ENCODE data around the gene SUSD5. TPM values are rescaled to one million over a fixed set of nuclear protein-coding genes. Genes with fewer than 3 reads are reported as not detected.

The SUSD5 gene
- total RNA-seq, 2 experiments from 2014 or later, result not detected

GRCh38 chr3:33240261-33240660 lies 21.7 kb upstream of the SUSD5 start:
- H3K36me3 Mint-ChIP-seq (ENCODE audit: low read depth), result no peaks in the 10 kb centered on the region
- H3K27ac Mint-ChIP-seq, result no peak overlapping the region
- peaks cover 8% of the 10 kb centered on the region for H3K27me3 Mint-ChIP-seq
- intact Hi-C loops (cut with micrococcal nuclease), result no loop called here
- DNase-seq (no peak), ATAC-seq (no peak)
- no peaks in the 10 kb centered on the region for H3K4me1 Mint-ChIP-seq (ENCODE audit: low read depth)
- POLR2A ChIA-PET, result no interaction called here
- no peak for TF ChIP-seq CTCF (IDR thresholded peaks at IDR 0.05)
- H3K4me3 Mint-ChIP-seq, result no peak overlapping the region
- CTCF ChIA-PET, result no interaction called here
- H3K9me3 Mint-ChIP-seq, result no peaks in the 10 kb centered on the region

GRCh38 chr3:33238923-33239322 lies 20.3 kb upstream of the SUSD5 start:
- POLR2A ChIA-PET, result no interaction called here
- no peaks in the 10 kb centered on the region for H3K36me3 Mint-ChIP-seq (ENCODE audit: low read depth)
- H3K4me3 Mint-ChIP-seq, result no peak overlapping the region
- no peaks in the 10 kb centered on the region for H3K9me3 Mint-ChIP-seq
- intact Hi-C loops (cut with micrococcal nuclease), result no loop called here
- DNase-seq (no peak), ATAC-seq (no peak)
- H3K27ac Mint-ChIP-seq, result no peak overlapping the region
- no peaks in the 10 kb centered on the region for H3K4me1 Mint-ChIP-seq (ENCODE audit: low read depth)
- TF ChIP-seq CTCF (IDR thresholded peaks at IDR 0.05), result no peak
- CTCF ChIA-PET, result no interaction called here
- H3K27me3 Mint-ChIP-seq, result peaks cover 10% of the 10 kb centered on the region

GRCh38 chr3:33237439-33237838 lies 18.8 kb upstream of the SUSD5 start:
- H3K4me3 Mint-ChIP-seq, result no peak overlapping the region

DNA sequence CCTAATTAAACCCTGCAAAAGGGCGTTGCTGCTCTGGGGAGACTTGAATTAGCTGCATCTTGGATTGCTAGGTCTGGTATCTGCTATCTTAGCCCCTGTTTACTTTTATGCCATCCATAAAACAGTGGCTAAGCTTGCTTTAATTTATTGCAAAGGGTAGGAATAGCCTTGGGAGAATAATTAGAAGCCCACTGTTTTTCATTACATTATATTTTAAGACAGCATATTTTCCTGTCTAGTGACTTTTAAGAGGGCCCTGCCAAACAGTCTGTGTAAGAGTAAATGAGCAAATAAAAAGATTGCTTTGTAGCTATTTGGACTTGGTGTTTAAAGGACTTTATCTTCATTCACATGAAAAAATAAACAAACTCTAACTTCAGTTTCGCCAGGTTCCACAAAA lies 17.4 kb upstream of the SUSD5 start:
- no peak overlapping the region for H3K4me3 Mint-ChIP-seq
- no peak overlapping the region for H3K27ac Mint-ChIP-seq
- CTCF ChIA-PET, result interaction anchor here (1.1 kb wide), 1 partner anchor 104 kb away, joined by 3 read pairs; no protein-coding TSS in a partner anchor
- peaks cover 14% of the 10 kb centered on the region for H3K27me3 Mint-ChIP-seq
- no peaks in the 10 kb centered on the region for H3K9me3 Mint-ChIP-seq
- DNase-seq, result no peak
- no peak for TF ChIP-seq CTCF (IDR thresholded peaks at IDR 0.05)
- H3K4me1 Mint-ChIP-seq (ENCODE audit: low read depth), result no peaks in the 10 kb centered on the region
- intact Hi-C loops (cut with micrococcal nuclease), result no loop called here
- H3K36me3 Mint-ChIP-seq (ENCODE audit: low read depth), result no peaks in the 10 kb centered on the region
- no peak for ATAC-seq
- POLR2A ChIA-PET, result no interaction called here

More at GRCh38 chr3:33237439-33237838, 18.8 kb upstream of the SUSD5 start:
- no peak for ATAC-seq
- CTCF ChIA-PET, result interaction anchor here (1.1 kb wide), 1 partner anchor 105 kb away, joined by 3 read pairs; no protein-coding TSS in a partner anchor
- POLR2A ChIA-PET, result no interaction called here
- no peak for DNase-seq
- H3K27ac Mint-ChIP-seq, result no peak overlapping the region
- TF ChIP-seq CTCF (IDR thresholded peaks at IDR 0.05), result no peak
- peaks cover 12% of the 10 kb centered on the region for H3K27me3 Mint-ChIP-seq
- intact Hi-C loops (cut with micrococcal nuclease), result no loop called here
- no peaks in the 10 kb centered on the region for H3K36me3 Mint-ChIP-seq (ENCODE audit: low read depth)
- H3K9me3 Mint-ChIP-seq, result no peaks in the 10 kb centered on the region
- H3K4me1 Mint-ChIP-seq (ENCODE audit: low read depth), result no peaks in the 10 kb centered on the region

DNA sequence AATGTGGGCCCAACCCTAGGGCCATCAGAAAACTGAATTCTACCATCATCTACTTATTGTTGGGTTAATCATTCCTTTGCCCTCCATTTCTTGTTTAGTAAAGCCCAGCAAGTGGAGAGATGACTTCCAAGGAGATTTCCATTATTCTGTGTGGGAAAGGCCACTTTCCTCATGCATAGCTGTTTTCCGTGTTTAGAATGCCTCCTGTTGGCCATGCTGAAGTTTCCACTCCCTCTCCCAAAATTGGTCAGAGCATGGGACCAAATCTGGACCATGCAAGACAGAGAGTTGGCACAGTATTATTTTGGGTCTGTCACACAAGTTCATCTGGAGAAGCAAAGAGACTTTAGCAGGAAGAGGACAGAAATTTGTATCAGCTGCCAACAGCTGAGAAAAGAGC lies 15.3 kb upstream of the SUSD5 start:
- H3K9me3 Mint-ChIP-seq, result no peaks in the 10 kb centered on the region
- peaks cover 21% of the 10 kb centered on the region for H3K27me3 Mint-ChIP-seq
- intact Hi-C loops (cut with micrococcal nuclease), result no loop called here
- no peaks in the 10 kb centered on the region for H3K36me3 Mint-ChIP-seq (ENCODE audit: low read depth)
- H3K4me3 Mint-ChIP-seq, result no peak overlapping the region
- TF ChIP-seq CTCF (IDR thresholded peaks at IDR 0.05), result no peak
- H3K4me1 Mint-ChIP-seq (ENCODE audit: low read depth), result no peaks in the 10 kb centered on the region
- ATAC-seq (no peak), DNase-seq (no peak)
- CTCF ChIA-PET, result no interaction called here
- H3K27ac Mint-ChIP-seq, result no peak overlapping the region
- POLR2A ChIA-PET, result no interaction called here

All from activated CD8-positive, alpha-beta T cell treated with anti-CD3 and anti-CD28 coated beads for 36 hours (primary cell).